HFFc6 (cell line): ENCODE measurements around the gene INSIG1. TPM values are rescaled to one million over a fixed set of nuclear protein-coding genes. Genes with fewer than 3 reads are reported as not detected.

Experiments used
- DNase-seq: peaks from one replicate; pipeline ENCODE4 v3.0.0-alpha.2; 2018
- H3K27ac Mint-ChIP-seq: 2 replicates; pipeline ENCODE4 v1.8.0; 2020; ENCODE audit warnings: mild to moderate bottlenecking, mixed read lengths
- H3K27me3 Mint-ChIP-seq: 2 replicates; pipeline ENCODE4 v1.8.0; 2021; ENCODE audit warnings: mild to moderate bottlenecking, moderate library complexity, mixed read lengths; ENCODE audit not compliant: insufficient read depth
- H3K36me3 Mint-ChIP-seq: 2 replicates; pipeline ENCODE4 v1.8.0; 2021; ENCODE audit warnings: low read depth, mixed read lengths
- H3K4me1 Mint-ChIP-seq: 2 replicates; pipeline ENCODE4 v1.8.0; 2020; ENCODE audit warnings: low read depth, mixed read lengths
- H3K4me3 Mint-ChIP-seq: 2 replicates; pipeline ENCODE4 v1.8.0; 2020; ENCODE audit warnings: mild to moderate bottlenecking, moderate library complexity, mixed read lengths
- H3K9me3 Mint-ChIP-seq: 2 replicates; pipeline ENCODE4 v1.8.0; 2020; ENCODE audit warnings: mild to moderate bottlenecking, mixed read lengths
- total RNA-seq, 6 experiments: library from RNA; stranded (reverse); fragmentation: NEBNext Ultra II Directional; extraction: Animal tissue kit (Norgen Biotek cat#: 25700); gene quantifications; 2 replicates in 1 of 6; 3 replicates in 5 of 6; pipeline ENCODE4 v1.2.3, GENCODE V29; 2021
- TF ChIP-seq, protein P1 (sequence below): fragments of 200-600 bp; sonication (generic); IDR thresholded peaks from 2 replicates; pipeline ENCODE4 v1.5.0; 2021; ENCODE audit warnings: antibody characterized with exemption, mild to moderate bottlenecking

Gene INSIG1
- total RNA-seq, 6 experiments from 2014 or later, result 7.1 to 11.0 (median 9.9) TPM

DNA sequence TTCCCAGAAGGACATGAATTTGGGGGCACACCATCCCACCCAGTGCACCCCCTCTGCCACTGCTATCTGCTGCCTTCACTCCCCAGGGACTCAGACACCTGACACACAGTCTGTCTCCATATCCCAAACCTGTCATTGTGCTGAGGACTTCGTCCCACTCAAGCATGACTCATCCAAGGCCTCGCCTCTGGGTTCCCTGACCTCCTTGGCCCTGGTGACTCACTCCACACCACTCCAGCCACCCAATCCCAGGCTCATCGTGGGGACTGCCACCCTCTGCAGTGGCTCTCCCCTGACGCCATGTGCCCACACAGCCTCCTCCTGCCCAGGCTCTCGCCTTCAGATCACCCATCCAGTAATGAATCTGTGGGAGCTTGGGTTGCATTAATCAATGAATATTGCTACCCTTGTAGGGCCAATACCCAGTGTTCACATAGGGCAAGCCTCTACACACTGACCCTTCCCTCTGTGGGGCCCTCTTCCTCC is 6.6 kb upstream of the INSIG1 start:
- TF ChIP-seq, protein P1, sequence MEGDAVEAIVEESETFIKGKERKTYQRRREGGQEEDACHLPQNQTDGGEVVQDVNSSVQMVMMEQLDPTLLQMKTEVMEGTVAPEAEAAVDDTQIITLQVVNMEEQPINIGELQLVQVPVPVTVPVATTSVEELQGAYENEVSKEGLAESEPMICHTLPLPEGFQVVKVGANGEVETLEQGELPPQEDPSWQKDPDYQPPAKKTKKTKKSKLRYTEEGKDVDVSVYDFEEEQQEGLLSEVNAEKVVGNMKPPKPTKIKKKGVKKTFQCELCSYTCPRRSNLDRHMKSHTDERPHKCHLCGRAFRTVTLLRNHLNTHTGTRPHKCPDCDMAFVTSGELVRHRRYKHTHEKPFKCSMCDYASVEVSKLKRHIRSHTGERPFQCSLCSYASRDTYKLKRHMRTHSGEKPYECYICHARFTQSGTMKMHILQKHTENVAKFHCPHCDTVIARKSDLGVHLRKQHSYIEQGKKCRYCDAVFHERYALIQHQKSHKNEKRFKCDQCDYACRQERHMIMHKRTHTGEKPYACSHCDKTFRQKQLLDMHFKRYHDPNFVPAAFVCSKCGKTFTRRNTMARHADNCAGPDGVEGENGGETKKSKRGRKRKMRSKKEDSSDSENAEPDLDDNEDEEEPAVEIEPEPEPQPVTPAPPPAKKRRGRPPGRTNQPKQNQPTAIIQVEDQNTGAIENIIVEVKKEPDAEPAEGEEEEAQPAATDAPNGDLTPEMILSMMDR, result no peak
- Mint-ChIP-seq H3K4me3 (no peak overlapping the region), H3K9me3 (no peaks in the 10 kb centered on the region), H3K36me3 (no peaks in the 10 kb centered on the region), H3K27me3 (peaks cover 31% of the 10 kb centered on the region), H3K27ac (peak overlapping the region; percentile 14; the same call in 1 of the 2 replicates), H3K4me1 (peaks cover 13% of the 10 kb centered on the region)
- peak; percentile 52 for DNase-seq

DNA sequence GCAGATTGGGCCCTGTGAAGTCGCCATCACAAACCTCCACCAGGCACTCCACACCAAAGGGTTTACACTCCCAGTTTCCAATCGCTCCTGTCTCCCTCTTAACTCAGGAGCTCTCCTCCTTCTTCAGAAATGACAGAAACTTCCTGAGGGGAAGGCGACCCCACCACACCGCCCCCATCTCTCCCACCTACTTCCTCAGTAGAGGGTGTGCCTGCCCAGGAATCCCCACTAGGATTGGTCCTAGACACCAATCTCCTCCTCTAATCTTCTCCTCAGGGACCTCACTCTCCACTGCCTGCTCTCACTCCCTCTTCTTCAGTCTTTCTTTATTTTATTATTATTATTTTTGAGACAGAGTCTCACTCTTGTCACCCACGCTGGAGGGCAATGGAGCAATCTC is 5.9 kb upstream of the INSIG1 start:
- peaks cover 26% of the 10 kb centered on the region for H3K27me3 Mint-ChIP-seq
- no peak overlapping the region; the same call in 1 of the 2 replicates for H3K27ac Mint-ChIP-seq
- no peaks in the 10 kb centered on the region for H3K9me3 Mint-ChIP-seq
- no peaks in the 10 kb centered on the region for H3K36me3 Mint-ChIP-seq
- H3K4me3 Mint-ChIP-seq, result no peak overlapping the region
- TF ChIP-seq, protein P1, result no peak
- no peak for DNase-seq
- H3K4me1 Mint-ChIP-seq, result peaks cover 19% of the 10 kb centered on the region

DNA sequence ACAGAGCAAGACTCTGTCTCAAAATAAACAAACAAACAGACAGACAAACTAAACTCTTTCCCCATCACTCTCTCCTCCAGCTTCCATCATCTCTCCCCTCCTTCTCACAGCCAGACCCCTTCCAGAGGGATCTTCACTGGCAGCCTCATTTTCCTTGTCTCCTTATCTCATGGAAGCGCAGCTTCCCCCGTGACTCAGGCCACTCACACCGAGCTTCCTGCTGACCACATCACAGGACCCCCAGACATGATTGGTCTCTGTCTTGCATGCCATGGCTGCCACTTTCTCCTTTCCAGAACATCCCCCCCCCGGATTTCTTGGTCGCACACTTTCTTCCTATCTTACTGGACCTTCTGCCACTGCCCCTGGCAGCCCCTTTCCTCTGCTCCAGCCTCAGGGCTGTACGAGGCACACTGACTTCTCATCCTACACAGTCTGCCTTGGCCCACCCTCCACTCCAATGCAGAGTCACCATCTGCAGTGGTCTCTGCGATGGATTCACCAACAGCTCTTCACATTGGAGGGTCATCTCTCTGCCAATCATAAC is 4.9 kb upstream of the INSIG1 start:
- peaks cover 20% of the 10 kb centered on the region for H3K27me3 Mint-ChIP-seq
- no peak overlapping the region for H3K4me3 Mint-ChIP-seq
- TF ChIP-seq, protein P1, result no peak

DNA sequence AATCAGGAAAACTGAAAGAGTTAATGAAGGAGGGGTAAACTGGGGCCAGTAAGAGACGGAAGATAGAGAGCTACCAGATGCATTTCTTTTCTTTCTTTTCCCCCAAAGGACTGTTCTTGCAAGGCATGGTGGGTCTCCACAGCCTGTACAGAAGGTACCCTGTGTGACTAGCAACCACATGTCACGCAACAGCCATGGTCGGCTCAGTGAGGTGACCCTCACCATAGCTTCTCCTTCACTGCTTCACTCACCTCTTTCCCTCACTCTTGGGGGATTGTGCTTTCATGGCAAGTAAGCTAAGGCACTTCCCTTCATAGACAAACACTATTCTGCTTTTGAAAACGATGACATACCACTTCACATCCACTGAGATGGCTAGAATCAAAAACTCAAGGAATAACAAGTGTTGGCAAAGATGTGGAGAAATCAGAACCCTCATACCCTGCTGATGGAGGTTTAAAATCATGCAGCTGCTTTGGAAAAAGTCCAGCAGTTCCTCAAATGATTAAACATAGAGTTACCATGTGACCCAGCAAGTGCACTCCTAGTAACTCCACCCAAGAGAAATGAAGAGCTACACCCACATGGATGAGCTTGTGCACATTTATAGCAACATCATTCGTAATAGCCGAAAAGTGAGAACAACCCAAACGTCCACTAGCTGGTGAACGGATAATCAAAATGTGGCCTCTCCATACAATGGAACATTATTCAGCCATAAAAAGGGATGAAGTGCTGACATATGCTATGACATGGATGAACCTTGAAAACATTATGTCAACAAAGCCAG is 3.8 kb upstream of the INSIG1 start:
- H3K27ac Mint-ChIP-seq, result no peak overlapping the region
- no peaks in the 10 kb centered on the region for H3K9me3 Mint-ChIP-seq

More for the DNA sequence above, 4.9 kb upstream of the INSIG1 start:
- Mint-ChIP-seq H3K27ac (no peak overlapping the region), H3K36me3 (no peaks in the 10 kb centered on the region), H3K4me1 (peaks cover 21% of the 10 kb centered on the region), H3K9me3 (no peaks in the 10 kb centered on the region)
- DNase-seq, result no peak

DNA sequence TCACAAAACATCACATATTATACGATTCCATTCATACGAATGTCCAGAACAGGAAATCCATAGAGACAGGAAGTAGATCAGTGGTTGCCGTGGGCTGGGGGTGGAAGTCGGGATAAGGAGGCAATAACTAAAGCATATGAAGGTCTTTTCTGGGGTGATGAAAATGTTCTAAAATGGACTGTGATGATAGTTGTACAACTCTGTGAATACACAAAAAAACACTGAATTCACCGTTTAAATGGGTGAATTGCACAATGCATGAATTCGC is 3.2 kb upstream of the INSIG1 start:
- no peaks in the 10 kb centered on the region for H3K9me3 Mint-ChIP-seq
- TF ChIP-seq, protein P1, result no peak
- DNase-seq, result no peak
- H3K36me3 Mint-ChIP-seq, result no peaks in the 10 kb centered on the region
- no peak overlapping the region for H3K27ac Mint-ChIP-seq
- H3K4me1 Mint-ChIP-seq, result peaks cover 25% of the 10 kb centered on the region
- no peak overlapping the region for H3K4me3 Mint-ChIP-seq
- H3K27me3 Mint-ChIP-seq, result peaks cover 7% of the 10 kb centered on the region

More for the DNA sequence above, 3.8 kb upstream of the INSIG1 start:
- H3K4me1 Mint-ChIP-seq, result peaks cover 21% of the 10 kb centered on the region
- H3K27me3 Mint-ChIP-seq, result peaks cover 10% of the 10 kb centered on the region
- DNase-seq, result no peak
- no peaks in the 10 kb centered on the region for H3K36me3 Mint-ChIP-seq
- TF ChIP-seq, protein P1, result no peak
- H3K4me3 Mint-ChIP-seq, result no peak overlapping the region
